SK-N-SH (cell line): Measurements from ENCODE around the gene ENTPD6. TPM values are rescaled to one million over a fixed set of nuclear protein-coding genes. Genes with fewer than 3 reads are reported as not detected.

Experiments used
- CTCF ChIA-PET: fragments of 300-600, 350-600 bp; formaldehyde crosslinking; extraction: SDS; loops from one replicate; lab custom pipeline; 2021; lab: Yijun Ruan, JAX
- POLR2A ChIA-PET: fragments of 350-600 bp; sonication (Branson Sonifier 250); formaldehyde crosslinking; extraction: SDS; loops from one replicate; lab custom pipeline; 2020; ENCODE audit warnings: antibody characterized with exemption, inconsistent platforms; lab: Yijun Ruan, JAX
- DNase-seq: peaks from one replicate; pipeline ENCODE4 v3.0.0; 2012
- H2AFZ ChIP-seq: fragments of 200-600 bp; sonication (generic); 2 replicates; pipeline ENCODE4 v1.8.1; 2016; ENCODE audit warnings: antibody characterized with exemption, mild to moderate bottlenecking, low read depth
- H3F3A ChIP-seq: fragments of 200-600 bp; sonication (generic); replicated peaks from 2 replicates; pipeline ENCODE3; 2016; ENCODE audit warnings: antibody characterized with exemption, mild to moderate bottlenecking; ENCODE audit not compliant: insufficient read depth
- H3K27ac ChIP-seq, 2 experiments: fragments of 200-500 bp in 1 of 2; fragments of 200-600 bp in 1 of 2; sonication (Bioruptor generic) in 1 of 2; sonication (generic), shearing (Covaris generic) in 1 of 2; 2 replicates each; pipeline versions ENCODE4 v1.5.1 to v1.6.1; 2014 to 2016; ENCODE audit warnings: low read depth in 2 of 2, inconsistent platforms in 1 of 2, low read length in 1 of 2, mild to moderate bottlenecking in 1 of 2, mixed read lengths in 1 of 2
- H3K27me3 ChIP-seq: fragments of 200-600 bp; sonication (generic), shearing (Covaris generic); 2 replicates; pipeline ENCODE4 v1.6.1; 2016; ENCODE audit warnings: mixed run types; ENCODE audit not compliant: insufficient read depth
- H3K36me3 ChIP-seq, 2 experiments: fragments of 200-500 bp in 1 of 2; fragments of 200-600 bp in 1 of 2; sonication (Bioruptor generic) in 1 of 2; sonication (generic) in 1 of 2; replicated peaks in 1 of 2; 2 replicates each; pipeline versions ENCODE3 to v1.5.1; 2014 to 2016; ENCODE audit warnings: low read length in 1 of 2, mild to moderate bottlenecking in 1 of 2; ENCODE audit not compliant: insufficient read depth in 2 of 2, control insufficient read depth in 1 of 2
- H3K4me1 ChIP-seq, 2 experiments: fragments of 200-500 bp in 1 of 2; fragments of 200-600 bp in 1 of 2; sonication (Bioruptor generic) in 1 of 2; sonication (generic), shearing (Covaris generic) in 1 of 2; 2 replicates each; pipeline versions ENCODE4 v1.5.1 to v1.6.1; 2014 to 2016; ENCODE audit warnings: low read depth in 1 of 2, low read length in 1 of 2, mixed run types in 1 of 2; ENCODE audit not compliant: insufficient read depth in 2 of 2, control insufficient read depth in 1 of 2
- H3K4me2 ChIP-seq: fragments of 200-600 bp; sonication (generic), shearing (Covaris generic); 2 replicates; pipeline ENCODE4 v1.6.1; 2017; ENCODE audit warnings: mixed run types
- H3K4me3 ChIP-seq, 2 experiments: fragments of 200-500 bp in 1 of 2; fragments of 200-600 bp in 1 of 2; sonication (Bioruptor generic) in 1 of 2; sonication (generic), shearing (Covaris generic) in 1 of 2; 2 replicates each; pipeline versions ENCODE4 v1.5.1 to v1.8.1; 2014 to 2016; ENCODE audit warnings: low read depth in 2 of 2, inconsistent platforms in 1 of 2, low read length in 1 of 2, mild to moderate bottlenecking in 1 of 2, mixed read lengths in 1 of 2, moderate library complexity in 1 of 2
- H3K79me2 ChIP-seq: fragments of 200-600 bp; sonication (generic); 2 replicates; pipeline ENCODE4 v1.8.1; 2017; ENCODE audit warnings: mild to moderate bottlenecking; ENCODE audit not compliant: insufficient read depth
- H3K9ac ChIP-seq: fragments of 200-600 bp; sonication (generic); 2 replicates; pipeline ENCODE4 v1.6.1; 2017; ENCODE audit warnings: mixed run types
- H3K9me2 ChIP-seq: fragments of 200-600 bp; sonication (generic); 2 replicates; pipeline ENCODE4 v1.6.1; 2017; ENCODE audit warnings: mixed run types
- H3K9me3 ChIP-seq: fragments of 200-600 bp; sonication (generic); 2 replicates; pipeline ENCODE4 v1.6.1; 2017; ENCODE audit warnings: mixed run types, mild to moderate bottlenecking, moderate library complexity
- H4K20me1 ChIP-seq: fragments of 200-600 bp; sonication (generic); 2 replicates; pipeline ENCODE4 v1.6.1; 2017; ENCODE audit warnings: mild to moderate bottlenecking, mixed run types; ENCODE audit not compliant: insufficient read depth
- CHD2 ChIP-seq: fragments of 150-350 bp; IDR thresholded peaks from 2 replicates; pipeline ENCODE4 v1.6.1; 2018; ENCODE audit warnings: low read length; ENCODE audit not compliant: partially characterized antibody
- EP300 ChIP-seq, 2 experiments: IDR thresholded peaks; 2 replicates each; pipeline versions ENCODE4 v1.4.0 to v1.6.1; 2012; ENCODE audit warnings: borderline replicate concordance in 1 of 2, low read depth in 1 of 2, low read length in 1 of 2
- EZH2phosphoT487 ChIP-seq: fragments of 200-600 bp; sonication (generic); IDR thresholded peaks from 2 replicates; pipeline ENCODE4 v1.6.1; 2017; ENCODE audit warnings: low read depth, mixed run types, mild to moderate bottlenecking, antibody characterized with exemption, moderate library complexity, borderline replicate concordance
- FOXM1 ChIP-seq: IDR thresholded peaks from 2 replicates; pipeline ENCODE4 v1.4.0; 2012; ENCODE audit warnings: low read depth, mild to moderate bottlenecking
- GATA2 ChIP-seq: sonication (generic); formaldehyde crosslinking; IDR thresholded peaks from 2 replicates; pipeline ENCODE4 v1.5.0; 2020; ENCODE audit warnings: mild to moderate bottlenecking, missing genetic modification reagents
- MEF2A ChIP-seq: IDR thresholded peaks from 2 replicates; pipeline ENCODE4 v1.4.0; 2012; ENCODE audit warnings: low read depth, borderline replicate concordance
- NFIC ChIP-seq: IDR thresholded peaks from 2 replicates; pipeline ENCODE4 v1.4.0; 2012; ENCODE audit warnings: borderline replicate concordance
- POLR2AphosphoS5 ChIP-seq: IDR thresholded peaks from 2 replicates; pipeline ENCODE4 v1.6.1; 2012; ENCODE audit warnings: low read depth, low read length
- RCOR1 ChIP-seq: fragments of 150-350 bp; IDR thresholded peaks from 2 replicates; pipeline ENCODE4 v1.6.1; 2017; ENCODE audit warnings: antibody characterized with exemption, low read length
- SIN3A ChIP-seq: IDR thresholded peaks from 2 replicates; pipeline ENCODE4 v1.6.1; 2012; ENCODE audit warnings: low read depth, mild to moderate bottlenecking, low read length, moderate library complexity, borderline replicate concordance
- SMC3 ChIP-seq: IDR thresholded peaks from 2 replicates; pipeline ENCODE4 v1.6.1; 2012; ENCODE audit warnings: low read depth, low read length, improper control_type of control experiment
- TEAD4 ChIP-seq: IDR thresholded peaks from 2 replicates; pipeline ENCODE4 v1.4.0; 2012; ENCODE audit warnings: mild to moderate bottlenecking, borderline replicate concordance; ENCODE audit not compliant: insufficient read depth
- YY1 ChIP-seq: IDR thresholded peaks from 2 replicates; pipeline ENCODE4 v1.4.0; 2012; ENCODE audit warnings: low read depth, mild to moderate bottlenecking
- WGBS: methylation state at CpG from one replicate; pipeline ENCODE4 v1.1.6; 2017; ENCODE audit warnings: low lambda C conversion rate; 5-methylcytosine and 5-hydroxymethylcytosine counted together
- polyA plus RNA-seq, 3 experiments: library from polyadenylated mRNA; depleted of rRNA; stranded (reverse); fragments of >200 nt; gene quantifications; 2 replicates each; pipeline ENCODE4 v1.2.3, GENCODE V29; 2012
- TF ChIP-seq, protein P1 (sequence below): IDR thresholded peaks from 2 replicates; pipeline ENCODE4 v1.6.1; 2012; ENCODE audit warnings: mild to moderate bottlenecking, low read depth, low read length, moderate library complexity
- TF ChIP-seq, protein P2 (sequence below): fragments of 200-600 bp; sonication (generic); IDR thresholded peaks from 2 replicates; pipeline ENCODE4 v1.6.1; 2017; ENCODE audit warnings: antibody characterized with exemption, mild to moderate bottlenecking, moderate library complexity
- TF ChIP-seq, protein P3 (sequence below): IDR thresholded peaks from 2 replicates; pipeline ENCODE4; 2012
- TF ChIP-seq, protein P4 (sequence below): IDR thresholded peaks from 2 replicates; pipeline ENCODE4 v1.4.0; 2012; ENCODE audit warnings: low read depth, borderline replicate concordance
- TF ChIP-seq, protein P5 (sequence below): IDR thresholded peaks from 2 replicates; pipeline ENCODE4 v1.4.0; 2012; ENCODE audit warnings: low read depth, borderline replicate concordance
- TF ChIP-seq, protein P6 (sequence below): fragments of 150-350 bp; IDR thresholded peaks from 2 replicates; pipeline ENCODE4 v1.6.1; 2017; ENCODE audit warnings: antibody characterized with exemption, low read length, low read depth, borderline replicate concordance

The ENTPD6 gene
- polyA plus RNA-seq, 1 of the 3 experiments (the other 2 are of a cell fraction) = 76.1 TPM

DNA sequence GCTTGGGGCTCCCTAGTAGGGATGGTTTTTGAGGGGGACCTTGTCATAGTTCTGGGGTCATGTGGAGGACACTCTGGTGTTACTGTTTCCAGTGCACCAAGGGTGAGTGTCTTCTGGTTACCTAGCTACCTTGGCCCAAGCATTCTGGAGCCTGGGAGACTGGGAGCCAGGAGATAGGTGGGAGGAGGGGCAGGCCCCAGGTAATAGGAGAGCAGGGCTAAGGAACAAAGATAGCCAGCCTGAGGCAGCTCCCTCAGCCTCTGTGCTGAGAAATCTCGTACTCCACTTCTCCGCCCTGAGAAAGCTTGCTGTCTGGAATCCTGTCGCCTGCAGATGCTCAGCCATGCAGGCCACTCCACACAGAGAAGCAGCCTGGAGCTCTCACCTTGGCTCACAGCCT lies 8.3 kb upstream of the ENTPD6 start:
- TF ChIP-seq MEF2A (no peak), GATA2 (CRISPR knock-in tag) (no peak), RCOR1 (no peak), SMC3 (no peak), SIN3A (no peak), TEAD4 (no peak), NFIC (no peak), FOXM1 (no peak), YY1 (no peak), CHD2 (no peak), EP300 (IDR thresholded peaks at IDR 0.05; ENCODE audit: borderline replicate concordance in 1 of 2, low read depth in 1 of 2, low read length in 1 of 2) (no peak), EZH2phosphoT487 (no peak), POLR2AphosphoS5 (no peak)
- TF ChIP-seq, protein P1, sequence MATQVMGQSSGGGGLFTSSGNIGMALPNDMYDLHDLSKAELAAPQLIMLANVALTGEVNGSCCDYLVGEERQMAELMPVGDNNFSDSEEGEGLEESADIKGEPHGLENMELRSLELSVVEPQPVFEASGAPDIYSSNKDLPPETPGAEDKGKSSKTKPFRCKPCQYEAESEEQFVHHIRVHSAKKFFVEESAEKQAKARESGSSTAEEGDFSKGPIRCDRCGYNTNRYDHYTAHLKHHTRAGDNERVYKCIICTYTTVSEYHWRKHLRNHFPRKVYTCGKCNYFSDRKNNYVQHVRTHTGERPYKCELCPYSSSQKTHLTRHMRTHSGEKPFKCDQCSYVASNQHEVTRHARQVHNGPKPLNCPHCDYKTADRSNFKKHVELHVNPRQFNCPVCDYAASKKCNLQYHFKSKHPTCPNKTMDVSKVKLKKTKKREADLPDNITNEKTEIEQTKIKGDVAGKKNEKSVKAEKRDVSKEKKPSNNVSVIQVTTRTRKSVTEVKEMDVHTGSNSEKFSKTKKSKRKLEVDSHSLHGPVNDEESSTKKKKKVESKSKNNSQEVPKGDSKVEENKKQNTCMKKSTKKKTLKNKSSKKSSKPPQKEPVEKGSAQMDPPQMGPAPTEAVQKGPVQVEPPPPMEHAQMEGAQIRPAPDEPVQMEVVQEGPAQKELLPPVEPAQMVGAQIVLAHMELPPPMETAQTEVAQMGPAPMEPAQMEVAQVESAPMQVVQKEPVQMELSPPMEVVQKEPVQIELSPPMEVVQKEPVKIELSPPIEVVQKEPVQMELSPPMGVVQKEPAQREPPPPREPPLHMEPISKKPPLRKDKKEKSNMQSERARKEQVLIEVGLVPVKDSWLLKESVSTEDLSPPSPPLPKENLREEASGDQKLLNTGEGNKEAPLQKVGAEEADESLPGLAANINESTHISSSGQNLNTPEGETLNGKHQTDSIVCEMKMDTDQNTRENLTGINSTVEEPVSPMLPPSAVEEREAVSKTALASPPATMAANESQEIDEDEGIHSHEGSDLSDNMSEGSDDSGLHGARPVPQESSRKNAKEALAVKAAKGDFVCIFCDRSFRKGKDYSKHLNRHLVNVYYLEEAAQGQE = no peak
- TF ChIP-seq, protein P2, sequence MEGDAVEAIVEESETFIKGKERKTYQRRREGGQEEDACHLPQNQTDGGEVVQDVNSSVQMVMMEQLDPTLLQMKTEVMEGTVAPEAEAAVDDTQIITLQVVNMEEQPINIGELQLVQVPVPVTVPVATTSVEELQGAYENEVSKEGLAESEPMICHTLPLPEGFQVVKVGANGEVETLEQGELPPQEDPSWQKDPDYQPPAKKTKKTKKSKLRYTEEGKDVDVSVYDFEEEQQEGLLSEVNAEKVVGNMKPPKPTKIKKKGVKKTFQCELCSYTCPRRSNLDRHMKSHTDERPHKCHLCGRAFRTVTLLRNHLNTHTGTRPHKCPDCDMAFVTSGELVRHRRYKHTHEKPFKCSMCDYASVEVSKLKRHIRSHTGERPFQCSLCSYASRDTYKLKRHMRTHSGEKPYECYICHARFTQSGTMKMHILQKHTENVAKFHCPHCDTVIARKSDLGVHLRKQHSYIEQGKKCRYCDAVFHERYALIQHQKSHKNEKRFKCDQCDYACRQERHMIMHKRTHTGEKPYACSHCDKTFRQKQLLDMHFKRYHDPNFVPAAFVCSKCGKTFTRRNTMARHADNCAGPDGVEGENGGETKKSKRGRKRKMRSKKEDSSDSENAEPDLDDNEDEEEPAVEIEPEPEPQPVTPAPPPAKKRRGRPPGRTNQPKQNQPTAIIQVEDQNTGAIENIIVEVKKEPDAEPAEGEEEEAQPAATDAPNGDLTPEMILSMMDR = no peak
- TF ChIP-seq, protein P3, sequence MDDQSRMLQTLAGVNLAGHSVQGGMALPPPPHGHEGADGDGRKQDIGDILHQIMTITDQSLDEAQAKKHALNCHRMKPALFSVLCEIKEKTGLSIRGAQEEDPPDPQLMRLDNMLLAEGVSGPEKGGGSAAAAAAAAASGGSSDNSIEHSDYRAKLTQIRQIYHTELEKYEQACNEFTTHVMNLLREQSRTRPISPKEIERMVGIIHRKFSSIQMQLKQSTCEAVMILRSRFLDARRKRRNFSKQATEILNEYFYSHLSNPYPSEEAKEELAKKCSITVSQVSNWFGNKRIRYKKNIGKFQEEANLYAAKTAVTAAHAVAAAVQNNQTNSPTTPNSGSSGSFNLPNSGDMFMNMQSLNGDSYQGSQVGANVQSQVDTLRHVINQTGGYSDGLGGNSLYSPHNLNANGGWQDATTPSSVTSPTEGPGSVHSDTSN = no peak
- TF ChIP-seq, protein P4, sequence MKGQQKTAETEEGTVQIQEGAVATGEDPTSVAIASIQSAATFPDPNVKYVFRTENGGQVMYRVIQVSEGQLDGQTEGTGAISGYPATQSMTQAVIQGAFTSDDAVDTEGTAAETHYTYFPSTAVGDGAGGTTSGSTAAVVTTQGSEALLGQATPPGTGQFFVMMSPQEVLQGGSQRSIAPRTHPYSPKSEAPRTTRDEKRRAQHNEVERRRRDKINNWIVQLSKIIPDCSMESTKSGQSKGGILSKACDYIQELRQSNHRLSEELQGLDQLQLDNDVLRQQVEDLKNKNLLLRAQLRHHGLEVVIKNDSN = no peak
- TF ChIP-seq, protein P5, sequence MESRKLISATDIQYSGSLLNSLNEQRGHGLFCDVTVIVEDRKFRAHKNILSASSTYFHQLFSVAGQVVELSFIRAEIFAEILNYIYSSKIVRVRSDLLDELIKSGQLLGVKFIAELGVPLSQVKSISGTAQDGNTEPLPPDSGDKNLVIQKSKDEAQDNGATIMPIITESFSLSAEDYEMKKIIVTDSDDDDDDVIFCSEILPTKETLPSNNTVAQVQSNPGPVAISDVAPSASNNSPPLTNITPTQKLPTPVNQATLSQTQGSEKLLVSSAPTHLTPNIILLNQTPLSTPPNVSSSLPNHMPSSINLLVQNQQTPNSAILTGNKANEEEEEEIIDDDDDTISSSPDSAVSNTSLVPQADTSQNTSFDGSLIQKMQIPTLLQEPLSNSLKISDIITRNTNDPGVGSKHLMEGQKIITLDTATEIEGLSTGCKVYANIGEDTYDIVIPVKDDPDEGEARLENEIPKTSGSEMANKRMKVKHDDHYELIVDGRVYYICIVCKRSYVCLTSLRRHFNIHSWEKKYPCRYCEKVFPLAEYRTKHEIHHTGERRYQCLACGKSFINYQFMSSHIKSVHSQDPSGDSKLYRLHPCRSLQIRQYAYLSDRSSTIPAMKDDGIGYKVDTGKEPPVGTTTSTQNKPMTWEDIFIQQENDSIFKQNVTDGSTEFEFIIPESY = no peak
- TF ChIP-seq, protein P6, sequence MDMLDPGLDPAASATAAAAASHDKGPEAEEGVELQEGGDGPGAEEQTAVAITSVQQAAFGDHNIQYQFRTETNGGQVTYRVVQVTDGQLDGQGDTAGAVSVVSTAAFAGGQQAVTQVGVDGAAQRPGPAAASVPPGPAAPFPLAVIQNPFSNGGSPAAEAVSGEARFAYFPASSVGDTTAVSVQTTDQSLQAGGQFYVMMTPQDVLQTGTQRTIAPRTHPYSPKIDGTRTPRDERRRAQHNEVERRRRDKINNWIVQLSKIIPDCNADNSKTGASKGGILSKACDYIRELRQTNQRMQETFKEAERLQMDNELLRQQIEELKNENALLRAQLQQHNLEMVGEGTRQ = no peak
- ChIA-PET POLR2A (no interaction called here), CTCF (interaction anchor here (1.0 to 3.7 kb wide), 2 partner anchors 8 to 193 kb away, joined by 4 to 12 read pairs; no protein-coding TSS in a partner anchor)
- no peaks in the 10 kb centered on the region for H3F3A ChIP-seq
- no peaks in the 10 kb centered on the region for H4K20me1 ChIP-seq
- H3K4me3 ChIP-seq = no peak overlapping the region
- H3K9me2 ChIP-seq = no peaks in the 10 kb centered on the region
- no peaks in the 10 kb centered on the region for H3K79me2 ChIP-seq
- H3K4me2 ChIP-seq = no peak overlapping the region
- H2AFZ ChIP-seq = no peak overlapping the region
- WGBS = 50% methylated on average over 2 of the region's 3 CpGs
- peaks cover 3% of the 10 kb centered on the region; the same call in 1 of the 2 replicates for H3K9me3 ChIP-seq
- no peak overlapping the region for H3K27ac ChIP-seq
- no peaks in the 10 kb centered on the region for H3K36me3 ChIP-seq
- no peak overlapping the region for H3K9ac ChIP-seq
- peaks cover 0 to 16% of the 10 kb centered on the region in 2 experiments; a peak in 2 of 4 replicates for H3K4me1 ChIP-seq
- H3K27me3 ChIP-seq = peaks cover 17% of the 10 kb centered on the region; the same call in 1 of the 2 replicates
- no peak for DNase-seq
